ENCODE data around the gene DLG2.

The DLG2 gene

GRCh38 chr11:85195934-85196333 lies 431.2 kb downstream of the DLG2 start:
- no peak for TF ChIP-seq FOXM1 (IDR thresholded peaks at IDR 0.05; ENCODE audit: borderline replicate concordance, low read depth)
- TF ChIP-seq CEBPB (IDR thresholded peaks at IDR 0.05), result no peak
- no peak for TF ChIP-seq ZBTB7A (IDR thresholded peaks at IDR 0.05; ENCODE audit: low read depth)
- TF ChIP-seq CREB1 (IDR thresholded peaks at IDR 0.05; ENCODE audit: low read depth), result no peak
- no peak for TF ChIP-seq TEAD4 (IDR thresholded peaks at IDR 0.05)

GRCh38 chr11:85187992-85188391 lies 439.2 kb downstream of the DLG2 start:
- TF ChIP-seq CEBPB (IDR thresholded peaks at IDR 0.05), result no peak
- TF ChIP-seq EP300 (IDR thresholded peaks at IDR 0.05; ENCODE audit: borderline replicate concordance), result no peak
- TF ChIP-seq FOXM1 (IDR thresholded peaks at IDR 0.05; ENCODE audit: borderline replicate concordance, low read depth), result no peak
- no peak for TF ChIP-seq ZBTB7A (IDR thresholded peaks at IDR 0.05; ENCODE audit: low read depth)
- TF ChIP-seq, protein P1, sequence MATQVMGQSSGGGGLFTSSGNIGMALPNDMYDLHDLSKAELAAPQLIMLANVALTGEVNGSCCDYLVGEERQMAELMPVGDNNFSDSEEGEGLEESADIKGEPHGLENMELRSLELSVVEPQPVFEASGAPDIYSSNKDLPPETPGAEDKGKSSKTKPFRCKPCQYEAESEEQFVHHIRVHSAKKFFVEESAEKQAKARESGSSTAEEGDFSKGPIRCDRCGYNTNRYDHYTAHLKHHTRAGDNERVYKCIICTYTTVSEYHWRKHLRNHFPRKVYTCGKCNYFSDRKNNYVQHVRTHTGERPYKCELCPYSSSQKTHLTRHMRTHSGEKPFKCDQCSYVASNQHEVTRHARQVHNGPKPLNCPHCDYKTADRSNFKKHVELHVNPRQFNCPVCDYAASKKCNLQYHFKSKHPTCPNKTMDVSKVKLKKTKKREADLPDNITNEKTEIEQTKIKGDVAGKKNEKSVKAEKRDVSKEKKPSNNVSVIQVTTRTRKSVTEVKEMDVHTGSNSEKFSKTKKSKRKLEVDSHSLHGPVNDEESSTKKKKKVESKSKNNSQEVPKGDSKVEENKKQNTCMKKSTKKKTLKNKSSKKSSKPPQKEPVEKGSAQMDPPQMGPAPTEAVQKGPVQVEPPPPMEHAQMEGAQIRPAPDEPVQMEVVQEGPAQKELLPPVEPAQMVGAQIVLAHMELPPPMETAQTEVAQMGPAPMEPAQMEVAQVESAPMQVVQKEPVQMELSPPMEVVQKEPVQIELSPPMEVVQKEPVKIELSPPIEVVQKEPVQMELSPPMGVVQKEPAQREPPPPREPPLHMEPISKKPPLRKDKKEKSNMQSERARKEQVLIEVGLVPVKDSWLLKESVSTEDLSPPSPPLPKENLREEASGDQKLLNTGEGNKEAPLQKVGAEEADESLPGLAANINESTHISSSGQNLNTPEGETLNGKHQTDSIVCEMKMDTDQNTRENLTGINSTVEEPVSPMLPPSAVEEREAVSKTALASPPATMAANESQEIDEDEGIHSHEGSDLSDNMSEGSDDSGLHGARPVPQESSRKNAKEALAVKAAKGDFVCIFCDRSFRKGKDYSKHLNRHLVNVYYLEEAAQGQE (IDR thresholded peaks at IDR 0.05; ENCODE audit: low read depth), result no peak
- TF ChIP-seq CREB1 (IDR thresholded peaks at IDR 0.05; ENCODE audit: low read depth), result no peak
- no peak for TF ChIP-seq TAF1 (IDR thresholded peaks at IDR 0.05; ENCODE audit: low read depth)
- no peak for TF ChIP-seq TEAD4 (IDR thresholded peaks at IDR 0.05)
- no peak for TF ChIP-seq TCF12 (IDR thresholded peaks at IDR 0.05; ENCODE audit: low read depth)
- no peak for TF ChIP-seq NFIC (IDR thresholded peaks at IDR 0.05)

GRCh38 chr11:85184721-85185120 lies 442.4 kb downstream of the DLG2 start:
- TF ChIP-seq TCF12 (IDR thresholded peaks at IDR 0.05; ENCODE audit: low read depth) (no peak), TAF1 (IDR thresholded peaks at IDR 0.05; ENCODE audit: low read depth) (no peak)
- TF ChIP-seq, protein P2, sequence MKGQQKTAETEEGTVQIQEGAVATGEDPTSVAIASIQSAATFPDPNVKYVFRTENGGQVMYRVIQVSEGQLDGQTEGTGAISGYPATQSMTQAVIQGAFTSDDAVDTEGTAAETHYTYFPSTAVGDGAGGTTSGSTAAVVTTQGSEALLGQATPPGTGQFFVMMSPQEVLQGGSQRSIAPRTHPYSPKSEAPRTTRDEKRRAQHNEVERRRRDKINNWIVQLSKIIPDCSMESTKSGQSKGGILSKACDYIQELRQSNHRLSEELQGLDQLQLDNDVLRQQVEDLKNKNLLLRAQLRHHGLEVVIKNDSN (IDR thresholded peaks at IDR 0.05), result no peak

- TF ChIP-seq YY1 (IDR thresholded peaks at IDR 0.05; ENCODE audit: low read depth) (no peak), RAD21 (IDR thresholded peaks at IDR 0.05; ENCODE audit: low read depth) (0 out of 2 replicates have a peak, but pooled peaks have one; percentile 4)
These were observed 444.4 kb downstream of the DLG2 start for GRCh38 chr11:85182441-85183387.

DNA sequence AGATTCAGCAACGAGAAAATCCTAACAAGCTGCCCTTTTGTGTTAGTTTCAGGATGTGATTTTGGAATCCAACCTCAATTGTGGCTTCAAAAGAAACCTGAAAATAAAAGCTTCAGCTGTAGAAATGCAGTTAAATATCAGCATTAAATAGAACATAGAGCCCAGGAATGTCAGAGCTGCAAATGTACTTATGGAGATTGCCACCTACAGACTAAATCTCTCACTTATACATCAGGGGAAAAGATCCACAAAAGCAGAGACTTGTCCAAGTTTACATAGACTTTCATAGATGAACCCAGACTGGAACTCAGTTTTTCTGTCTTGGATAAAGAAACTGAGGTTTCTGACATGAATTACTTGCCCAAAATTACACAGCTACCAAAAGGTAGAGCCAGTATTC lies 446.6 kb downstream of the DLG2 start:
- TF ChIP-seq EP300 (IDR thresholded peaks at IDR 0.05; ENCODE audit: borderline replicate concordance), result no peak
- TF ChIP-seq RAD21 (IDR thresholded peaks at IDR 0.05; ENCODE audit: low read depth), result no peak
- no peak for TF ChIP-seq TAF1 (IDR thresholded peaks at IDR 0.05; ENCODE audit: low read depth)
- no peak for TF ChIP-seq EGR1 (IDR thresholded peaks at IDR 0.05)
- no peak for TF ChIP-seq CEBPB (IDR thresholded peaks at IDR 0.05)
- no peak for TF ChIP-seq NFIC (IDR thresholded peaks at IDR 0.05)
- no peak for TF ChIP-seq FOXM1 (IDR thresholded peaks at IDR 0.05; ENCODE audit: borderline replicate concordance, low read depth)
- TF ChIP-seq CREB1 (IDR thresholded peaks at IDR 0.05; ENCODE audit: low read depth), result no peak
- TF ChIP-seq, protein P3, sequence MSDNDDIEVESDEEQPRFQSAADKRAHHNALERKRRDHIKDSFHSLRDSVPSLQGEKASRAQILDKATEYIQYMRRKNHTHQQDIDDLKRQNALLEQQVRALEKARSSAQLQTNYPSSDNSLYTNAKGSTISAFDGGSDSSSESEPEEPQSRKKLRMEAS (IDR thresholded peaks at IDR 0.05), result no peak

GRCh38 chr11:85171648-85172257 lies 455.4 kb downstream of the DLG2 start:
- no peak for TF ChIP-seq CEBPB (IDR thresholded peaks at IDR 0.05)
- no peak for TF ChIP-seq TCF12 (IDR thresholded peaks at IDR 0.05; ENCODE audit: low read depth)
- no peak for TF ChIP-seq EP300 (IDR thresholded peaks at IDR 0.05; ENCODE audit: borderline replicate concordance)
- TF ChIP-seq ZBTB7A (IDR thresholded peaks at IDR 0.05; ENCODE audit: low read depth), result no peak
- no peak for TF ChIP-seq RAD21 (IDR thresholded peaks at IDR 0.05; ENCODE audit: low read depth)
- TF ChIP-seq TAF1 (IDR thresholded peaks at IDR 0.05; ENCODE audit: low read depth), result no peak
- TF ChIP-seq, protein P3 (IDR thresholded peaks at IDR 0.05), result no peak
- TF ChIP-seq TEAD4 (IDR thresholded peaks at IDR 0.05), result no peak
- TF ChIP-seq FOXM1 (IDR thresholded peaks at IDR 0.05; ENCODE audit: borderline replicate concordance, low read depth), result no peak
- no peak for TF ChIP-seq NFIC (IDR thresholded peaks at IDR 0.05)

- TF ChIP-seq CEBPB (IDR thresholded peaks at IDR 0.05) (no peak), EGR1 (IDR thresholded peaks at IDR 0.05) (no peak), RAD21 (IDR thresholded peaks at IDR 0.05; ENCODE audit: low read depth) (no peak), ZBTB7A (IDR thresholded peaks at IDR 0.05; ENCODE audit: low read depth) (no peak), FOXM1 (IDR thresholded peaks at IDR 0.05; ENCODE audit: borderline replicate concordance, low read depth) (no peak)
- TF ChIP-seq, protein P2 (IDR thresholded peaks at IDR 0.05), result no peak
These were observed 457.0 kb downstream of the DLG2 start for GRCh38 chr11:85170184-85170583.
